Nucleus accumbens (tissue), 56 donors: ENCODE data around the gene ZDHHC22.

Source experiments
- DNase-seq, 56 donors: peaks; one replicate each; lab custom pipeline; 2025; lab: John Stamatoyannopoulos, UW

The ZDHHC22 gene

DNA sequence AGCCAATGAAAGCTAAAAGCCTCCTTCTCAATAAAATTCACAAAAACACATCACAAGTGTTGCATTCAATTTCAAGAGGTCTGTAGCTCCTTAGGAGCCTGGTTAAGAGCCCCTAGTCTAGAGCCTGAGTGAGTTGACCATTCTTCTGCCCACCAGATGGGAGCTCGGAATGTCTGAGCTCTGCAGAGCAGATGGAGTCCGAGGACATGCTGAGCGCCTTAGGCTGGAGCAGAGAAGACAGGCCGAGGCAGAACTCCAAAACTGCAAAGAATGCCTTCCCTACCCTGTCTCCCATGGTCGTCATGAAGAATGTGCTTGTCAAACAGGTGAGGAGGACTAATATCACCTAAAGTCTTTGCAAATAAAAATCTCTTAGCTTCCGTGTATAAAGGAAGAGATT is 31.9 kb downstream of the ZDHHC22 start:
- DNase-seq = no peak

GRCh38 chr14:77108753-77109152 is 32.8 kb downstream of the ZDHHC22 start:
- no peak for DNase-seq

DNA sequence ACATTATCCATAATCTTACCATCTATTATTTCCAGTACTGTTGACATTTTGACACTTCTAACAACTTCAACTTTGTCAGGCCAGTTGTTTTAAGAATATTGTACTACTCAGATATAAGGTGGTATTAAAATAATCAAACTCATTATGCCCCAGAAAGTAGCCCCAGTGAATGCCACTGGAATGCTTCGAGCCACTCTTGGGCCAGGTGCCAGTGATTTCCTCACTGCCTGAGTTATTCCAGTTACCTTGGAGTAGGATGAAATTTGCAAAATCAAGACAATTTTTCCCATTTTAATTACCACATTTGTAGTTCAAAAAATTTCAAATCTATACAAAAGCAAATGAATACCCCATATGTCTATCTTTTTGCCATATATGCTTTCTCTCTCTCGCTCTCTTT is 34.4 kb downstream of the ZDHHC22 start:
- peak in 2 of 56 donors; percentile 31 to 35 for DNase-seq

DNA sequence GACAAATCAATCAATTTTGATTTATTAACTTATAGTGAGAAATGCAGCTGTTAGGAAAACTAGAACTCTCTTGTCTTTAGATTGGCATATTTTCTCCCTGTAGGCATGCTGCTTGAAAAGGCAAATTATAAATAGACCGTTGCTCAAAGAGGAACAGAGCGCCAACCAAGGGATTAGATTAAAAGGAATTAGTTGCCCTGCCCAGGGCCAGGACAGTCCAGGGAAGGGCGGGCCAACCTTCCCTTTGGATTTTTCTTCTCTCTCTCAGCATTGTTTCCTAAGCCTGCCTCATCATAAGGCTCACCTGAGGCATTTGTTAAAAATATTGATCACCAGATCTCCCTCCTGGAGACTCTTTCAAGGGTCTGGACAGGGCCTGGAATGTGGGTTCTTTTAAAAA is 34.9 kb downstream of the ZDHHC22 start:
- DNase-seq = no peak

- DNase-seq = peak in 36 of 56 donors; percentile 17 to 81 (median 56)
Observed at GRCh38 chr14:77105145-77105939, 36.2 kb downstream of the ZDHHC22 start.

DNA sequence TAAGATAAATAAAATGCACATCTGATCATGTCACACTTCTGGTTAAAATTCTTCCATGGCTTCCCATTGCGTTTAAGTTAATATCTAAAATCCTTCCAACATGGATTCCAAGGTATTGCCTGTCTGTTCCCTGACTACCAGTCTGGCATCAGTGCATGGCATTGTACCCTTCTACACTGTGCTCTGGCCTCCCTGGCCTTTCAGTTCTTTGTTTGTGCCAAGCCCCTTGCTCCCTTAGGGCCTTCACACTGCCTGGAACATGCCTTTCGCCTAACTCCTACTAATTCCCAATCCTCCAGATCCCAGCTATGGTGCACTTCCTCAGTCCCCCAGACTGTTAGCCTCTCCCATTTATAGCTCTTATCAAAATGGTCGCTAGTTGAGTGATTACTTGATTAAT is 37.2 kb downstream of the ZDHHC22 start:
- DNase-seq = peak in 1 of 56 donors; percentile 24

DNA sequence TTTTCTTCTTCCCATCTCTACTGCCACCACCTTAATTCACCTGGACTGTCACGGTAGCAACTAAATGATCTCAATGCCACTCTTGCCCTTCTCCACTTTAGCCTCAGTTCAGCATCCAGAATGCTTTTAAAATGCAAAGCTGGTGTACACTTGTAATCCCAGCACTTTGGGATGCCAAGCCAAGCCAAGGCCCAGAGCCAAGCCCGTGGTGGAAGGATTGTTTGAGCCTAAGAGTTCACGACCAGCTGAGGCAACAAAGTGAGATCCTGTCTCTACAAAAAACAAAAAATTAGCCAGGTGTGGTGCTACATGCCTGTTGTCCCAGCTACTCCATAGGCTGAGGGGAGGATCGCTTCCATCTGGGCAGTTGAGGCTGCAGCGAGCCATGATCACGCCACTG is 37.6 kb downstream of the ZDHHC22 start:
- peak in 6 of 56 donors; percentile 10 to 54 (median 32) for DNase-seq

DNA sequence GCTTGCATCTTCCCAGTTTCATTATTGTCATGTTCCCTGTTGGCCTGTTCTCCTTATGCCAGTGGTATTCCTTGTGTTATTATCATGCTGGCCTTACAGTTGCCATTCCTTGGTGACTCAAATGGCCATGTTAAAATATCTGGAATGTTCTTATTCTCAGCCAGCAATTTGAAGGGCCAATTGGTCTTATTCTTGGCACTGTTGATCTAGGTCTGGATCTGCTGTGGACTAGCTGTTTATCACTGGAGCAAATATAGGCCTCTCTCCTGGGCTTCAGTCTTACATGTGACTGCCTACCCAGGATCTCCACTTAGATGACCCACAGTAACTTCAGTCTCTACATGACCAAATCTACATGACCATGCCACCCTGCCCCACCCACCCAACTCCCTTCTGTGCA is 38.1 kb downstream of the ZDHHC22 start:
- no peak for DNase-seq

GRCh38 chr14:77102154-77102553 is 39.4 kb downstream of the ZDHHC22 start:
- peak in 18 of 56 donors; percentile 7 to 54 (median 25) for DNase-seq

DNA sequence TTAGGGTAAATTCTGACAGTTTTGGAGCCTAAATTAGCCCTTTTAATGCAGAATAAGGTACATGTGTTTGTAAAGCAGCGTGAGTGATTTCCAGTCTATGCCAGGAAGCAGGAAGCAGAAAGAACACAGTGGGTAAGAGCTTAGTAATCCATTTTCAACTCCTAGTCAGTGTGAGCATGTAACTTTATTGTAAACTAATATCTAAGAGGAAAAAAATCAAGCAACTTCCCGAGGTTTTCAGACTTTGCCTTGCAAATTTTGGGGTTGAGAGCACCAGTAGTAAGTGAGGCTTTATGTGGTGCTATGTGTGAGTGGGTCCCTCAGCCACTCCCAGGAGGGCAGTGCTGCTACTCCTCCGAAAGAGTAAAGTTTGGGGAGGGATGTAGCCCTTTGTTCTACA is 40.6 kb downstream of the ZDHHC22 start:
- no peak for DNase-seq

DNA sequence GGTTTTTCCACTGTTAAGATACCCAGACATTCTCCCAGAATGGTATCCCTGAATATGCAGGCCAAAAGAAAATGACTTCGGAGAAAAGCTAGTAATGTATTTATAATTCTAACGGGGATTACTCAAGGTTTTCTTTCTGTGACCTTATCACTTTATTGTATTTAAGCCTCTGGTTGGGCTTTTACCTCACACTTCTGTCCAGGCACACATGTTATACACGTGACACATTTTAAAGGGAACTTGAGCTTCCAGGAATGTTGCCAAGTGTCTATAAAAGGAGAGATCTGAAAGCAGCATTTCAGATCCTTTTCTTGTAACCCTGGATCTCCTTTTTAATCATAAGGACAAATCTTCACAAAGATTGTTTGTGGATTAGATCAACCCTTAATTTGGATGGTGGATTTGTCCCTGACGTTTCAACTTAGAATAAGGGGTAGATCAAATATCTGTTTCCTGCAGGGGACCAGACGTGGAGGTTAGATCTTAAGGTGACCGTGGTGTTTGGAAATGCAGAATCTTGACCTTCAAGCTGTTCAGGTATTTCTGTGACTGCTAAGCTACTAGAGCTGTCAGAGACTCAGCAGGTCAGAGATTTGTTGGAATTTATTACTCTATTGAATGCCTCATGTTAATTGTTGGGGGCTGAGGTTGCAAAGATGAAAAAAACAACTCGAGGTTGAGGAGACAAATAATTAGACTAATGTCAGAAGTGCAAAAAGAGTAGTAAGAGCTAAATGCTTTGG is 42.0 kb downstream of the ZDHHC22 start:
- peak in 2 of 56 donors; percentile 2 to 16 for DNase-seq

GRCh38 chr14:77098529-77099353 is 42.9 kb downstream of the ZDHHC22 start:
- DNase-seq = peak in 54 of 56 donors; percentile 34 to 86 (median 69)

DNA sequence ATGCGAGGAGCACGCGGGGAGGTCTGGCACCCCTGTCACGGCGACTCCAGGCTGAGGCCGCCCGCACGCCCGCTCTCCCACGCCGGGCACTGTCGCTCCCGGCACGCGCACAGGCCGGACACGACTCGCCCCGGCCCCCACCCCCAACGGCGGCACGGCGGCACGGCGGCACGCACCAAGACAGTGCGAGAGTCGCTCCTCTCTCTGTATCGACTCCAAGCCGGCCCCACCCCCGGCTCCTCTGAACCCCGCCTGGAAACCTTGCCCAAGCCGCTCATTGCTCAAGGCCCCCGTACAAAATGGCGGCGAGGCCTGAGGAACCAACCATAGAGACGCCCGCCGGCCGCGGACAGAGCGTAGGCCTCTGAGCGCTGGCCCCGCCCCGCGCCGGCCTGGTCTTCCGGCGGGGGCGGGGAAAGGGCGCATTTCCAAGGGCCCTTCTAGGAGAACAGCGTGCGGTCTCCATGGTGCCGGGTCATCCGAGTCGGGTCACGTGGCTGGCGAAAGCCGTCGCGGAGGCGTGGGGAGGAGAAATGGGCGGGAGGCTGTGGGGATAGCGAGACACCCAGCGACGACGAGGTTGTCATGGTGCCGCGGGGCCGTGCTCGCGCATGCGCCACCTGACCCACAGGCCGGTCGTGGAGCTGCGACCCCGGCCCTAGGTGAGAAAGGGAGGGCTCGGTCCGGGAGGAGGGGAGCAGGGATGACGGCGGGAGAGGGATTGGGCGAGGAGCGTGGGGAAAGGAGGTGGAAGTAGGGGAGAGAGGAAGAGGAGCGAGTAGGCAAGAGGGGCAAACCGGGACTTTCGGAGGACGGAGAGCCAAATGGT is 43.7 kb downstream of the ZDHHC22 start, which contains the start of gene CIPC:
TSS of gene CIPC (plus strand) at position 559 of the 829 bp plus-strand sequence. CDS start 7,451 bp downstream, outside the sequence.
- peak; percentile 93 to 100 (median 99) for DNase-seq

- peak in 1 of 56 donors; percentile 57 for DNase-seq
Observed at GRCh38 chr14:77097006-77097699, 44.4 kb downstream of the ZDHHC22 start.

DNA sequence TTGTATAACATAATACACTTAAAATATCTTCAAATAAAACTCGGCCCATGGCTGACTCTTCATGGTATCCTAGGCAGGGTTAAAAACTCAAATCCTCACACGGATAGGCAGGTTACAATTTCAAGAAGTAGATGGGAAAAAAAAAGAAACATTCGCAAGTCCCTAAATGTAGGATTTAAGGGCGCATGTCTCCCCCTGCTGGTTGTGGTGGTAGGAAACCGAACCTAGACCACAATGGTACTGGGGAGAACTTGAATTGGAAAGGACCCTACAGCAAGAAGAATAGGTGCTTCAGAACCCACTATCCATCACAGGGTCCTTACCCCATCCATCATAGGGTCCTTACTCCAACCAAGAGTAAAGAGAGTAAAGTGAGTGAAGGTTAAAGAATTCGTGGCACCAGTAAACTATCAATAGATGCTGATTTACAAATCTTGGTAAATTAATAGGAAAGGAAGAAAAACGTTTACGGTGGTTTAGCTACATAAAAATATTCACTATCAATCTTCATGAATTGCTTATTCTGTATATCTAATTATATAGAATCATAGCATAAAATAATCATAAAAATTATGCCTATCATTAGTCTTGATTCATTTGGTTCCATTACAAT is 46.8 kb downstream of the ZDHHC22 start:
- DNase-seq = peak in 44 of 56 donors; percentile 3 to 88 (median 40)

- DNase-seq = no peak
Observed at GRCh38 chr14:77092676-77093075, 48.9 kb downstream of the ZDHHC22 start.

DNA sequence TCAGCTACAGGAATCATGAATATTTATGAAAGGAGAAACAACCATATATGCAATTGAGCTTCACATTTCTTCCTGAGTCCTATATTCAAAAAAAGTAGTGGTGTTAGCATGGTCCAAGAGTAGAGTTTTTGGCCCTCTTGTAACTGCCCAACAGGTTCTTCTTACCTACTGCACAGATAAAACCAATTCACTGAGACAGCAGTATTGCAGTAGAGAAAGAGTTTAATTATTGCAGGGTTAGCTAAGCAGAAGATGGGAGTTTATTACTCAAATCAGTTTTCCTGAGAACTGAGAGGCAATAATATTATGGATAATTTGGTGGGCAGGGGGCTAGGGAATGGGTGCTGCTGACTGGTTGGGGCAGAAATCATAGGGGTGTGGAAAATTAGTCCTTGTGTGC is 50.1 kb downstream of the ZDHHC22 start:
- DNase-seq = no peak

DNA sequence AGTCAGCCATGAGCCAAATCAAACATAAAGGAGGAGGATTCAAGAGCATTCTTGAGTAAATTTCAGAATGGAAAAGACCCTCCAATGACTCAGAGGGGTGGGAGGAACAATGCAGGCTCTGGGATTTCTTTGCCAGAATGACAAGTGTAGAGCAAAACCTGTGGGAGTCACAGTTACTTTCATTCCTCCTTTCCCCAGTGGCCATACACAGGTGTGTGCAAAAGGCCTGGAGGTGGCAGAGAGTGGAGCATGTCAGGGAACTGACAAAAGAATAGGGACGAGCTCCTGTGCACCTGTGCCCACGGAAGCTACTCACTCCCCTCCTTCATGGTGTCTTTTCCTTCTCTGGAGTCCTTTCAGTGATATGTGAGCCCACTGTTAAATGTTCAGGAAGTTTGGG is 52.9 kb downstream of the ZDHHC22 start:
- DNase-seq = no peak

DNA sequence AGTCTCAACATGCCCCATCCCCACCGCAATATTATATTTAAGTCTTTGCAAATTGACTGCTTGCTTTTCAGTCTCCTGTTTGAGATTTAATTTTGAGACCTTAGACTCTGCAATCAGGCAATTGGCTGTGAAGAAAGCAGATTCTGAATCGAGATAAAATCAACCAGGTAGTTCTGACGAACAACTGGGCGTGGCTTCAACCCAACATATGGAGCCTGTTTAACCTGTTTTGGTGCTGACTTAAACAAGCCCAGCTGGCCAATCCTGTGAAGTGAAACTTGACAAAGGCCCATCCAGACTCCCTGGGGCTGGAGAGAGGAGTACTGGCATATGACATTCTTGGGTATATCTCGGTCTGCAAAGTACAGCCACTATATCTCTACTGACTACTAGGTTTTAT is 53.4 kb downstream of the ZDHHC22 start:
- no peak for DNase-seq
